Astrocyte (in vitro differentiated cells and primary cell): ENCODE data around the gene NR2C2. TPM values are rescaled to one million over a fixed set of nuclear protein-coding genes. Genes with fewer than 3 reads are reported as not detected.

Experiments
- DNase-seq: peaks from one replicate; pipeline ENCODE4 v3.0.0-alpha.2; 2010; ENCODE audit warnings: low read depth
- FAIRE-seq: peaks from 2 replicates; lab custom pipeline; 2011; peaks lifted over from hg19 to GRCh38; lab: Jason Lieb, UNC
- H2AFZ ChIP-seq: 2 replicates; pipeline ENCODE4 v1.6.0; 2012; ENCODE audit warnings: low read depth, low read length, inconsistent platforms
- H3K27ac ChIP-seq: 2 replicates; pipeline ENCODE4 v1.5.1; 2011; ENCODE audit warnings: low read depth, low read length, inconsistent platforms
- H3K27me3 ChIP-seq: 2 replicates; pipeline ENCODE4 v1.6.0; 2011; ENCODE audit warnings: low read length, inconsistent platforms; ENCODE audit not compliant: insufficient read depth
- H3K36me3 ChIP-seq: 2 replicates; pipeline ENCODE4 v1.5.1; 2011; ENCODE audit warnings: low read length, inconsistent platforms; ENCODE audit not compliant: insufficient read depth
- H3K4me1 ChIP-seq: 2 replicates; pipeline ENCODE4 v1.5.1; 2011; ENCODE audit warnings: low read length, inconsistent platforms; ENCODE audit not compliant: insufficient read depth
- H3K4me2 ChIP-seq: 2 replicates; pipeline ENCODE4 v1.6.0; 2012; ENCODE audit warnings: low read length, inconsistent platforms
- H3K4me3 ChIP-seq: 2 replicates; pipeline ENCODE4 v1.5.1; 2011; ENCODE audit warnings: low read depth, mild to moderate bottlenecking, low read length, inconsistent platforms; ENCODE audit not compliant: insufficient read depth
- H3K79me2 ChIP-seq: 2 replicates; pipeline ENCODE4 v1.6.0; 2012; ENCODE audit warnings: mild to moderate bottlenecking, low read length, inconsistent platforms; ENCODE audit not compliant: insufficient read depth
- H3K9ac ChIP-seq: 2 replicates; pipeline ENCODE4 v1.6.0; 2012; ENCODE audit warnings: mild to moderate bottlenecking, low read length, inconsistent platforms
- H3K9me3 ChIP-seq: 2 replicates; pipeline ENCODE4 v1.5.1; 2012; ENCODE audit warnings: low read depth, mild to moderate bottlenecking, low read length, inconsistent platforms; ENCODE audit not compliant: insufficient read depth
- H4K20me1 ChIP-seq: 2 replicates; pipeline ENCODE4 v1.6.0; 2012; ENCODE audit warnings: low read length, inconsistent platforms; ENCODE audit not compliant: insufficient read depth
- H3K27ac Mint-ChIP-seq: one replicate; pipeline ENCODE4 v1.8.0; 2021; ENCODE audit warnings: mild to moderate bottlenecking, mixed read lengths; ENCODE audit not compliant: unreplicated experiment
- H3K27me3 Mint-ChIP-seq: one replicate; pipeline ENCODE4 v1.8.0; 2021; ENCODE audit warnings: low read depth, mixed read lengths; ENCODE audit not compliant: unreplicated experiment
- H3K36me3 Mint-ChIP-seq: one replicate; pipeline ENCODE4 v1.8.0; 2021; ENCODE audit warnings: low read depth, mixed read lengths; ENCODE audit not compliant: unreplicated experiment
- H3K4me1 Mint-ChIP-seq: one replicate; pipeline ENCODE4 v1.8.0; 2021; ENCODE audit warnings: low read depth, mixed read lengths; ENCODE audit not compliant: unreplicated experiment
- H3K4me3 Mint-ChIP-seq: one replicate; pipeline ENCODE4 v1.8.0; 2021; ENCODE audit warnings: mild to moderate bottlenecking, moderate library complexity, mixed read lengths; ENCODE audit not compliant: unreplicated experiment
- H3K9me3 Mint-ChIP-seq: one replicate; pipeline ENCODE4 v1.8.0; 2021; ENCODE audit warnings: mild to moderate bottlenecking, mixed read lengths; ENCODE audit not compliant: unreplicated experiment
- CTCF ChIP-seq: IDR thresholded peaks from 2 replicates; pipeline ENCODE4 v1.5.1; 2011; ENCODE audit warnings: low read depth, mild to moderate bottlenecking, inconsistent platforms, low read length, moderate library complexity; ENCODE audit not compliant: insufficient read depth
- EZH2 ChIP-seq: IDR thresholded peaks from 2 replicates; pipeline ENCODE4 v1.6.1; 2012; ENCODE audit warnings: mild to moderate bottlenecking, low read length, inconsistent platforms; ENCODE audit not compliant: insufficient read depth
- total RNA-seq: library from RNA; stranded (reverse); gene quantifications from 2 replicates; pipeline ENCODE4 v1.2.1, GENCODE V29; 2021

NR2C2 gene
- total RNA-seq, 1 donor from 2014 or later, result 36.3 TPM

DNA sequence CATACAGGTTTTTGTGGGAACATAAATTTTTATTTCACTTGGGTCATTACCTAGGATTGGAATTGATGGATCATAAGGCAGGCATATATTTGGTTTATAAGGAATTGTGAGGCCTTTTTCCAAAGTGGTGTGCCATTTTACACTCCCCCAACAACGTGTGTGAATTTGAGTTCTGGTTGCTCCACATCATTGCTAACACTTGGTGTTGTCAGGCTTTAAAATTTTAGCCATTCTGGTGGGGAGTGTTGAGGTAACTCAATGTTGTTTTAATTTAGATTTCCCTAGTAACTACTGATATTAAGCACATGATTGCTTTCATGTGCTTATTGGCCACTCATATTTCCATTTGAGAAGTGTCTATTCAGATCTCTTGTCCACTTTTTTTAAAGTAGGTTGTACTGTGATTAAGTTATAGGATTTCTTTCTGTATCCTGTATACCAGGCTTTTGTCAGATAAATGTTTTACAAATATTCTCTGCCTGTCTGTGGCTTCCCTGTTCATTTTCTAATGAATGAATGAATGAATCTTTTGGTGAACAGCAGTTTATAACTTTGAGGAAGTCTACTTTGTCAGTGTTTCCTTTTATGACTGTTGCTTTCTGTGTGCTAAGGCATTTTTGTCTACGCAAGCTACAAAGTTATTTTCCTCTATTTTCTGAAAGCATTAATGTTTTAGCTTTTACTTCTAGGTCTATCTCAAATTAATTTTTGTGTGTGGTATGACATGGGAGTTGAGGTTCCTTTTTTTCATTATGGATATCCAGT is 17.9 kb upstream of the NR2C2 start:
- H3K9ac ChIP-seq, result no peak overlapping the region
- Mint-ChIP-seq H3K27me3 (peaks cover 2% of the 10 kb centered on the region), H3K4me1 (peaks cover 9% of the 10 kb centered on the region), H3K27ac (no peak overlapping the region), H3K36me3 (no peaks in the 10 kb centered on the region), H3K9me3 (no peaks in the 10 kb centered on the region), H3K4me3 (no peak overlapping the region)
- no peak overlapping the region for H3K4me3 ChIP-seq
- no peak overlapping the region for H3K4me2 ChIP-seq
- H3K27ac ChIP-seq, result no peak overlapping the region
- DNase-seq, result no peak
- no peaks in the 10 kb centered on the region for H3K9me3 ChIP-seq
- no peaks in the 10 kb centered on the region for H3K36me3 ChIP-seq
- H2AFZ ChIP-seq, result no peak overlapping the region
- TF ChIP-seq EZH2 (no peak), CTCF (no peak)
- H3K27me3 ChIP-seq, result no peaks in the 10 kb centered on the region
- H4K20me1 ChIP-seq, result no peaks in the 10 kb centered on the region
- H3K79me2 ChIP-seq, result no peaks in the 10 kb centered on the region
- no peaks in the 10 kb centered on the region for H3K4me1 ChIP-seq
- FAIRE-seq, result no peak

GRCh38 chr3:14933820-14934425 is 13.5 kb upstream of the NR2C2 start:
- Mint-ChIP-seq H3K4me1 (peaks cover 4% of the 10 kb centered on the region), H3K27me3 (peaks cover 5% of the 10 kb centered on the region), H3K27ac (no peak overlapping the region), H3K9me3 (no peaks in the 10 kb centered on the region), H3K4me3 (no peak overlapping the region), H3K36me3 (no peaks in the 10 kb centered on the region)
- no peak for TF ChIP-seq CTCF
- TF ChIP-seq EZH2, result no peak
- DNase-seq (no peak), FAIRE-seq (no peak)
- Histone ChIP-seq H3K79me2 (no peaks in the 10 kb centered on the region), H3K4me2 (no peak overlapping the region), H3K4me1 (no peaks in the 10 kb centered on the region), H3K4me3 (no peak overlapping the region), H4K20me1 (no peaks in the 10 kb centered on the region), H3K9ac (no peak overlapping the region), H2AFZ (no peak overlapping the region), H3K36me3 (no peaks in the 10 kb centered on the region), H3K27ac (no peak overlapping the region), H3K27me3 (no peaks in the 10 kb centered on the region), H3K9me3 (no peaks in the 10 kb centered on the region)
